Testis (tissue), 3 donors: ENCODE results near the gene NOX5. TPM values are rescaled to one million over a fixed set of nuclear protein-coding genes. Genes with fewer than 3 reads are reported as not detected.
A peak's percentile ranks its signal among the peaks of the same experiment; 100 is the strongest.

Experiments used
- DNase-seq: peaks from one replicate; pipeline ENCODE4 v3.0.0-alpha.2; 2019
- H3K27ac ChIP-seq, 2 donors: fragments of 200-600 bp; sonication (generic); one replicate each; pipeline ENCODE4 v1.5.1; 2019
- H3K27me3 ChIP-seq: fragments of 200-600 bp; sonication (generic); one replicate; pipeline ENCODE4 v1.5.1; 2019
- H3K36me3 ChIP-seq: fragments of 200-600 bp; sonication (generic); one replicate; pipeline ENCODE4 v1.5.1; 2017; ENCODE audit warnings: low read depth; ENCODE audit errors: missing control alignments
- H3K4me1 ChIP-seq: fragments of 200-600 bp; sonication (generic); one replicate; pipeline ENCODE4 v1.5.1; 2019
- H3K4me3 ChIP-seq, 2 donors: fragments of 200-600 bp; sonication (generic); one replicate each; pipeline ENCODE4 v1.5.1; 2017 to 2019
- H3K9me3 ChIP-seq: fragments of 200-600 bp; sonication (generic); one replicate; pipeline ENCODE4 v1.5.1; 2017
- POLR2A ChIP-seq: fragments of 450-650 bp; IDR thresholded peaks from one replicate; pipeline ENCODE4 v1.6.1; 2017; ENCODE audit warnings: antibody characterized with exemption, mild to moderate bottlenecking, moderate library complexity
- WGBS, 2 donors: methylation state at CpG; one replicate each; pipeline ENCODE4 v1.1.5; 2018; 5-methylcytosine and 5-hydroxymethylcytosine counted together
- intact Hi-C: fragments of 100-400 bp; cut with DNase I; formaldehyde crosslinking; loops from one replicate; pipeline ENCODE4 v1.15.1; 2023; ENCODE audit warnings: low total_unique reads
- polyA plus RNA-seq: library from polyadenylated mRNA; stranded (reverse); fragments of 350-450 nt; fragmentation: Illumina TruSeq; extraction: RNeasy Lipid Tissue Mini Kit (QIAGEN cat#74804); gene quantifications from one replicate; pipeline ENCODE4 v1.2.3, GENCODE V29; 2014; ENCODE audit warnings: low read depth, low replicate concordance; ENCODE audit not compliant: insufficient read depth
- total RNA-seq, 2 donors: library from RNA; depleted of rRNA; stranded (reverse); fragments of >200 nt; gene quantifications; one replicate each; pipeline ENCODE4 v1.2.3, GENCODE V29; 2016
- TF ChIP-seq, protein P1 (sequence below), 3 experiments: fragments of 450-650 bp in 2 of 3; fragments of 200-600 bp in 1 of 3; sonication (generic) in 1 of 3; IDR thresholded peaks; one replicate each; pipeline ENCODE4 v1.5.1; 2016 to 2019; ENCODE audit warnings: antibody characterized with exemption in 3 of 3, mild to moderate bottlenecking in 2 of 3, moderate library complexity in 1 of 3

Gene NOX5
- total and polyA plus RNA-seq, 3 donors from 2014 or later: 7.9 to 12.2 (median 10.7) TPM

DNA sequence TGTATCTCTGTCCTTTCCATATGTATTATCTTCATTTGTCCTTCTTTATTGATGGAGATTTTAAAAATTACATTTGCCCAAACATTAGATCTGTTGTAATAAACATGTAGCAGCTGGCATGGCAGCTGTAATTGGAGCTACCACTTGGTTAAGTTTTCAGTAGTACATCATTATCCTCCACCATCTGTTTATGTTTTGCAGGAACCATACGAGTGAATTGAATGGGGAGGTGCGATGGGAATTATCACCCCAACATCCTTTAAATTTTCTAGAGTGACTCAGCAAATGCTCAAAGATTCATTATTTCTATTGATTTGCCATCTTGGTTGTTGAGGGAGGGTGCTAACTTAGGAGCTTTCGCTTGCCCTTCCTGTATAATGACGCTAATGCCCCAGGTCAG is 32.6 kb upstream of the NOX5 start:
- Histone ChIP-seq H3K4me3 (no peak overlapping the region), H3K4me1 (peaks cover 23% of the 10 kb centered on the region), H3K27ac (no peak overlapping the region), H3K36me3 (no peaks in the 10 kb centered on the region), H3K27me3 (no peaks in the 10 kb centered on the region), H3K9me3 (no peaks in the 10 kb centered on the region)
- intact Hi-C loops: no loop called here
- TF ChIP-seq, protein P1, sequence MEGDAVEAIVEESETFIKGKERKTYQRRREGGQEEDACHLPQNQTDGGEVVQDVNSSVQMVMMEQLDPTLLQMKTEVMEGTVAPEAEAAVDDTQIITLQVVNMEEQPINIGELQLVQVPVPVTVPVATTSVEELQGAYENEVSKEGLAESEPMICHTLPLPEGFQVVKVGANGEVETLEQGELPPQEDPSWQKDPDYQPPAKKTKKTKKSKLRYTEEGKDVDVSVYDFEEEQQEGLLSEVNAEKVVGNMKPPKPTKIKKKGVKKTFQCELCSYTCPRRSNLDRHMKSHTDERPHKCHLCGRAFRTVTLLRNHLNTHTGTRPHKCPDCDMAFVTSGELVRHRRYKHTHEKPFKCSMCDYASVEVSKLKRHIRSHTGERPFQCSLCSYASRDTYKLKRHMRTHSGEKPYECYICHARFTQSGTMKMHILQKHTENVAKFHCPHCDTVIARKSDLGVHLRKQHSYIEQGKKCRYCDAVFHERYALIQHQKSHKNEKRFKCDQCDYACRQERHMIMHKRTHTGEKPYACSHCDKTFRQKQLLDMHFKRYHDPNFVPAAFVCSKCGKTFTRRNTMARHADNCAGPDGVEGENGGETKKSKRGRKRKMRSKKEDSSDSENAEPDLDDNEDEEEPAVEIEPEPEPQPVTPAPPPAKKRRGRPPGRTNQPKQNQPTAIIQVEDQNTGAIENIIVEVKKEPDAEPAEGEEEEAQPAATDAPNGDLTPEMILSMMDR (IDR thresholded peaks at IDR 0.05): no peak
- no peak for TF ChIP-seq POLR2A
- 92 to 95% methylated on average over 4 of the region's 4 CpGs for WGBS, 2 donors
- no peak for DNase-seq

DNA sequence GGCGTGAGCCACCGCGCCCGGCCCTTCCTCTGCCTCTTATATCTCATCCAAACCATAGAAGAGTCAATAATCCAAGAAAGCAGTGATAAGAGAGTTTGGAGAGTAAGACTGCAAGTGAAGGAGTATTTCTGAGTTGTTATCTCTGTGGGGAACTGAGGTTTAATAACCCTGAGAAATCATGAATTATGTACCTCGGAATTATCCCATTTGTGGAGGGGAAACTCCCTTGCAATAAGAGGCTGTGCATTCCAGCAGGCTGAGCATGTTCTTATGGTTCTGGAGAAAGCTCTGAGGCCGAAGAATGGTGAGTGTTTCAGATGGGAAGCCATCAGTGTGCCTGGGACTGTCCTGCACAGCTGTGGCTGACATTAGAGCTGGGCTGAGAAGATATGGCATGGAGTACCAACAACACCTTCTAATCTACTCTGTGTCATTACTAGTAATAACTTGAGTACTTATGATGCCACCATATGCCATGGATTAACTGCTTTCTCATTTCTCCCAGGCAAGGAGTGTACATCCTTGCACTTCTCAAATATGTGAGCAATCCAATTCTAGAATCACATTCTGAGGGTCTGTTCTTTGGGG is 31.4 kb upstream of the NOX5 start:
- DNase-seq: no peak
- Histone ChIP-seq H3K36me3 (no peaks in the 10 kb centered on the region), H3K4me3 (no peak overlapping the region), H3K9me3 (no peaks in the 10 kb centered on the region), H3K4me1 (peaks cover 23% of the 10 kb centered on the region), H3K27me3 (no peaks in the 10 kb centered on the region), H3K27ac (peak overlapping the region; percentile 44 to 73)
- no peak for TF ChIP-seq POLR2A
- TF ChIP-seq, protein P1 (IDR thresholded peaks at IDR 0.05): no peak
- intact Hi-C loops: no loop called here
- WGBS, 2 donors: 69 to 86% methylated on average over 6 of the region's 6 CpGs

DNA sequence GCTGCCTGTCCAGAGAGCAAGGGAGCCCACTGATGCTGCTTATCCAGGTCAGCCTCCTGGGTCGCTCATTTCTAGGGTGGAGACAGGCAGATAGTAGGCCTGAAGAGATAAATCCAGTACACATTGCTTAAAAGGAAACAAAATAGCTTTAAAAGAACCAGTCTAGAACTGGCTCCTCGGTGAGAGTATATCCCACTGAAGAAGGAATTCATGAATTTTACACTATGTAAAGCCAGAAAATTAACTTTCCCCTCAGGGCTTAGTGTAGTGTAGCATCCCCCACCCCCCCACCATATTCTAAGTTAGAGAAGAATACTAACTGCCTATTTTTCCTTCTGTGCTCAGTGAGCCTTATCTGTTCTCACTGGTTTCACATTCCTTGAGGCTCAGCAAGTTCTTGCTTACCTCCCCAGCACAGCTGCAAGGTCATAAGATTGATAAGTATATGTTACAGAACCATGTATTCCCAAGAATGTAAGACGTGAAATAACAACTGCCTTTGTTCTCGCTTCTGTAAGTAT is 30.5 kb upstream of the NOX5 start:
- WGBS, 2 donors: 40 to 57% methylated on average over 4 of the region's 4 CpGs
- DNase-seq: peak; percentile 67
- Histone ChIP-seq H3K27me3 (no peaks in the 10 kb centered on the region), H3K9me3 (no peaks in the 10 kb centered on the region), H3K4me3 (no peak overlapping the region), H3K4me1 (peaks cover 23% of the 10 kb centered on the region), H3K36me3 (no peaks in the 10 kb centered on the region), H3K27ac (peak overlapping the region; percentile 72 to 73)
- no peak for TF ChIP-seq POLR2A
- TF ChIP-seq, protein P1 (IDR thresholded peaks at IDR 0.05): no peak
- intact Hi-C loops: no loop called here

DNA sequence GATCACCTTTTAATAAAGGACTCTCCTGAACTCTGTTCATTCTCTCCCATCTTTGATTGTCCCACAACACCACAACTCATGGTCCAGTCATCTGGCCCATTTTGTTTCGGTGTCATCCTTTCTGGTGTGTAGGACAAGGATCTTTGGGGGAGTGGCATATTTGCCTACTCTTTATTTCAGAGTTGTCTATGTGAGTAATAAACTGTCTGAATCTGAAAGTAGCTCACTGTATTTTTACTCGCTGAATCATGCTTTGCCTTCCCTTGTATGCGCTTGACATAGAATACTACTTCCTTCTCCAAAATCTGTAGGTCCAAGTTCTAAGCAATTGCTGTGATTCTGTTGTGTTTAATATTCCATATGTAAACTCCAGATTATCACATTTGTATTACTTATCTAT is 29.9 kb upstream of the NOX5 start:
- peaks cover 25% of the 10 kb centered on the region for H3K4me1 ChIP-seq
- H3K36me3 ChIP-seq: no peaks in the 10 kb centered on the region
- H3K27ac ChIP-seq: peak overlapping the region; percentile 72 to 73
- no peak for DNase-seq
- no peak overlapping the region for H3K4me3 ChIP-seq
- WGBS, 2 donors: 76 to 77% methylated on average over 3 of the region's 3 CpGs
- intact Hi-C loops: no loop called here
- no peak for TF ChIP-seq POLR2A
- TF ChIP-seq, protein P1 (IDR thresholded peaks at IDR 0.05): no peak
- no peaks in the 10 kb centered on the region for H3K9me3 ChIP-seq
- H3K27me3 ChIP-seq: no peaks in the 10 kb centered on the region

DNA sequence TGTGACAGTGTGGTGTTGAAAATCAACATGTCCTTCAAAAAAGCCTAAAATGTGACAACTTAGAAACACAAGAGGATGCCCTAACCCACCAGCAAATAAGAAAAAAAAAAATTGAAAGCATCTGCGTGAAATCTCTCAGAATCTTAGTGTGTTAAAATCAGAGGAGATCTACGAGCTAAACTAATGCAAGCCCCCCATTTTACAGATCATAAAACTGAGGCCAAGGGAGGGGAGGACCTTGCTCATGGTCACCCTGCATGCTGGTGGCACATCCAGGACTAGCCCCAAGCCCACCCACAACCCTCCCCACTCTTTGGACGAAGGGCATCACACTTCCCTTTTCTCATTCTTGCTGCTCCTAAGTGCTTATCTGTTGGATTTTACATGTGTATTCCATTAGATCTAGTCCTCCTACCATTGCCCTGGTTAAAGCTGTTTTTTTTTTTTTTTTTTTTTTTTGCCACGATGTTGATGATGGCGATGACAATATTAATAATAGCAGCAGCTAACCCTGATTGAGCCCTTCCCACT is 29.1 kb upstream of the NOX5 start:
- Histone ChIP-seq H3K27ac (peak overlapping the region; percentile 72 to 73), H3K4me1 (peaks cover 34% of the 10 kb centered on the region), H3K9me3 (no peaks in the 10 kb centered on the region), H3K36me3 (no peaks in the 10 kb centered on the region), H3K27me3 (no peaks in the 10 kb centered on the region), H3K4me3 (no peak overlapping the region)
- TF ChIP-seq POLR2A: no peak
- TF ChIP-seq, protein P1 (IDR thresholded peaks at IDR 0.05): no peak
- WGBS, 2 donors: 77 to 90% methylated on average over 5 of the region's 5 CpGs
- no peak for DNase-seq
- intact Hi-C loops: no loop called here
